Upper lobe of right lung (tissue), 1 donor: Measurements from ENCODE around the gene SLC22A4. TPM values are rescaled to one million over a fixed set of nuclear protein-coding genes. Genes with fewer than 3 reads are reported as not detected.

Source experiments
- ATAC-seq: fragments of 200-7000 bp; cut with Tn5 transposase; one replicate; pipeline ENCODE4 v1.9.1; 2020; ENCODE audit warnings: mild to moderate bottlenecking, moderate library complexity
- DNase-seq: peaks from one replicate; pipeline ENCODE4 v3.0.0-alpha.2; 2020
- H3K27ac ChIP-seq: fragments of 200-600 bp; one replicate; pipeline ENCODE4 v1.8.0; 2022
- H3K27me3 ChIP-seq: fragments of 200-600 bp; one replicate; pipeline ENCODE4 v1.8.0; 2022; ENCODE audit warnings: mild to moderate bottlenecking
- H3K36me3 ChIP-seq: fragments of 200-600 bp; one replicate; pipeline ENCODE4 v1.8.0; 2022
- H3K4me1 ChIP-seq: fragments of 200-600 bp; one replicate; pipeline ENCODE4 v1.8.0; 2022
- H3K4me3 ChIP-seq: fragments of 200-600 bp; one replicate; pipeline ENCODE4 v1.8.0; 2022; ENCODE audit warnings: mild to moderate bottlenecking
- H3K9me3 ChIP-seq: fragments of 200-600 bp; one replicate; pipeline ENCODE4 v1.8.0; 2022
- CTCF ChIP-seq: fragments of 200-600 bp; IDR thresholded peaks from one replicate; pipeline ENCODE4 v1.8.0; 2022; ENCODE audit warnings: antibody characterized with exemption
- intact Hi-C: fragments of 100-400 bp; cut with DNase I; formaldehyde crosslinking; loops from one replicate; pipeline ENCODE4 v1.11.0; 2022
- total RNA-seq: library from RNA; stranded (reverse); fragmentation: NEBNext Ultra II Directional; extraction: Animal tissue kit (Norgen Biotek cat#: 25700); gene quantifications from one replicate; pipeline ENCODE4 v1.2.1, GENCODE V29; 2021
- donor health status: DM: no; HTN: yes; CAD: no; lungs with severe emphysema.

The SLC22A4 gene
- total RNA-seq, 1 donor from 2014 or later: 1.8 TPM

- DNase-seq (peak; percentile 51), ATAC-seq (peak; percentile 19)
- Histone ChIP-seq H3K4me1 (peaks cover 21% of the 10 kb centered on the region), H3K4me3 (no peak overlapping the region), H3K9me3 (no peaks in the 10 kb centered on the region), H3K36me3 (no peaks in the 10 kb centered on the region), H3K27me3 (no peaks in the 10 kb centered on the region), H3K27ac (no peak overlapping the region)
- intact Hi-C loops: no loop called here
- TF ChIP-seq CTCF: no peak
These were observed 77.9 kb downstream of the SLC22A4 start for GRCh38 chr5:132372127-132372526.

- intact Hi-C loops: no loop called here
- ATAC-seq (no peak), DNase-seq (peak; percentile 1)
- no peaks in the 10 kb centered on the region for H3K36me3 ChIP-seq
- TF ChIP-seq CTCF: no peak
- no peak overlapping the region for H3K4me3 ChIP-seq
- H3K27me3 ChIP-seq: no peaks in the 10 kb centered on the region
- H3K27ac ChIP-seq: no peak overlapping the region
- no peaks in the 10 kb centered on the region for H3K9me3 ChIP-seq
- peaks cover 21% of the 10 kb centered on the region for H3K4me1 ChIP-seq
These were observed 78.3 kb downstream of the SLC22A4 start for GRCh38 chr5:132372542-132372941.

GRCh38 chr5:132375957-132376356, 81.8 kb downstream of the SLC22A4 start:
- Histone ChIP-seq H3K36me3 (no peaks in the 10 kb centered on the region), H3K27ac (no peak overlapping the region), H3K27me3 (no peaks in the 10 kb centered on the region), H3K4me3 (no peak overlapping the region), H3K4me1 (peaks cover 15% of the 10 kb centered on the region), H3K9me3 (no peaks in the 10 kb centered on the region)
- intact Hi-C loops: no loop called here
- ATAC-seq (no peak), DNase-seq (peak; percentile 42)
- no peak for TF ChIP-seq CTCF

- no peak for DNase-seq
- Histone ChIP-seq H3K36me3 (no peaks in the 10 kb centered on the region), H3K4me1 (peaks cover 7% of the 10 kb centered on the region), H3K4me3 (no peak overlapping the region), H3K27ac (no peak overlapping the region), H3K9me3 (no peaks in the 10 kb centered on the region), H3K27me3 (no peaks in the 10 kb centered on the region)
- no peak for ATAC-seq
- no peak for TF ChIP-seq CTCF
- intact Hi-C loops: no loop called here
These were observed 82.8 kb downstream of the SLC22A4 start for GRCh38 chr5:132376694-132377641.

GRCh38 chr5:132377738-132378137, 83.5 kb downstream of the SLC22A4 start:
- Histone ChIP-seq H3K36me3 (no peaks in the 10 kb centered on the region), H3K4me1 (no peaks in the 10 kb centered on the region), H3K27me3 (no peaks in the 10 kb centered on the region), H3K9me3 (no peaks in the 10 kb centered on the region), H3K4me3 (no peak overlapping the region), H3K27ac (no peak overlapping the region)
- DNase-seq (no peak), ATAC-seq (no peak)
- intact Hi-C loops: no loop called here
- TF ChIP-seq CTCF: no peak
